Subcutaneous abdominal adipose tissue (tissue), 5 donors: ENCODE results near the gene USP27X.

ENCODE experiments used
- H3K27ac ChIP-seq: one replicate; pipeline ENCODE4 v1.7.0; 2013; ENCODE audit warnings: low read depth, mild to moderate bottlenecking, inconsistent platforms, low read length, moderate library complexity
- H3K27me3 ChIP-seq, 5 donors: one replicate each; pipeline ENCODE4 v1.7.0; 2013; ENCODE audit warnings: low read length in 5 of 5, inconsistent platforms in 1 of 5; ENCODE audit not compliant: control insufficient read depth in 5 of 5, insufficient read depth in 4 of 5
- H3K36me3 ChIP-seq, 5 donors: one replicate each; pipeline ENCODE4 v1.7.0; 2013; ENCODE audit warnings: low read length in 5 of 5; ENCODE audit not compliant: control insufficient read depth in 5 of 5, insufficient read depth in 5 of 5
- H3K4me1 ChIP-seq, 5 donors: one replicate each; pipeline ENCODE4 v1.7.0; 2013; ENCODE audit warnings: low read length in 5 of 5, mild to moderate bottlenecking in 3 of 5, moderate library complexity in 1 of 5; ENCODE audit not compliant: control insufficient read depth in 5 of 5, insufficient read depth in 5 of 5
- H3K4me3 ChIP-seq, 5 donors: one replicate each; pipeline ENCODE4 v1.7.0; 2013; ENCODE audit warnings: low read length in 5 of 5, low read depth in 1 of 5
- H3K9ac ChIP-seq, 5 donors: one replicate each; pipeline ENCODE4 v1.7.0; 2013; ENCODE audit warnings: low read length in 5 of 5, mild to moderate bottlenecking in 4 of 5, moderate library complexity in 3 of 5
- H3K9me3 ChIP-seq, 5 donors: one replicate each; pipeline ENCODE4 v1.7.0; 2013; ENCODE audit warnings: low read length in 5 of 5; ENCODE audit not compliant: control insufficient read depth in 5 of 5
- donor health status: healthy.
- donor health status: healthy.
- donor health status: healthy.
- donor health status: healthy.
- donor health status: healthy.

Gene USP27X

GRCh38 chrX:49915361-49916222, 36.3 kb downstream of the USP27X start:
- Histone ChIP-seq H3K9me3 (no peaks in the 10 kb centered on the region), H3K9ac (no peak overlapping the region), H3K4me3 (no peak overlapping the region), H3K27ac (no peak overlapping the region), H3K27me3 (peaks cover 0 to 14% (median 13%) of the 10 kb centered on the region in 5 donors), H3K4me1 (peaks cover 0 to 7% (median 4%) of the 10 kb centered on the region in 5 donors), H3K36me3 (no peaks in the 10 kb centered on the region)

- Histone ChIP-seq H3K9me3 (no peaks in the 10 kb centered on the region), H3K36me3 (no peaks in the 10 kb centered on the region), H3K4me1 (peaks cover 0 to 19% (median 10%) of the 10 kb centered on the region in 5 donors), H3K27ac (no peak overlapping the region), H3K4me3 (no peak overlapping the region), H3K27me3 (peaks cover 0 to 8% (median 0%) of the 10 kb centered on the region in 5 donors), H3K9ac (no peak overlapping the region)
Observed at GRCh38 chrX:49919617-49920016, 40.3 kb downstream of the USP27X start.

GRCh38 chrX:49921109-49921508, 41.8 kb downstream of the USP27X start:
- no peaks in the 10 kb centered on the region for H3K36me3 ChIP-seq
- no peak overlapping the region for H3K9ac ChIP-seq
- peaks cover 0 to 8% (median 0%) of the 10 kb centered on the region in 5 donors for H3K27me3 ChIP-seq
- no peak overlapping the region for H3K27ac ChIP-seq
- no peak overlapping the region for H3K4me3 ChIP-seq
- no peaks in the 10 kb centered on the region for H3K9me3 ChIP-seq
- peaks cover 0 to 19% (median 10%) of the 10 kb centered on the region in 5 donors for H3K4me1 ChIP-seq

- Histone ChIP-seq H3K9ac (peak within 1 kb of the TSS in 4 of 5 donors; percentile 55 to 75 (median 62)), H3K4me3 (peak within 1 kb of the TSS; percentile 64 to 78 (median 67)), H3K27ac (peak within 1 kb of the TSS; percentile 32), H3K36me3 (no peaks in the 10 kb centered on the region), H3K4me1 (peaks cover 0 to 19% (median 10%) of the 10 kb centered on the region in 5 donors), H3K9me3 (no peaks in the 10 kb centered on the region), H3K27me3 (peaks cover 0 to 10% (median 0%) of the 10 kb centered on the region in 5 donors)
Observed at GRCh38 chrX:49922291-49923241, 43.3 kb downstream of the USP27X start, which contains the start of gene CLCN5. TSS of gene CLCN5 (plus strand) at chrX:49922596. CDS start at chrX:49925299, 2,703 bp downstream.

- Histone ChIP-seq H3K4me1 (peaks cover 0 to 14% (median 7%) of the 10 kb centered on the region in 5 donors), H3K9ac (no peak overlapping the region), H3K4me3 (no peak overlapping the region), H3K36me3 (no peaks in the 10 kb centered on the region), H3K27ac (no peak overlapping the region), H3K9me3 (no peaks in the 10 kb centered on the region), H3K27me3 (peaks cover 0 to 10% (median 0%) of the 10 kb centered on the region in 5 donors)
Observed at GRCh38 chrX:49925176-49925575, 45.9 kb downstream of the USP27X start.

GRCh38 chrX:49930039-49930438, 50.8 kb downstream of the USP27X start:
- Histone ChIP-seq H3K4me3 (no peak overlapping the region), H3K9me3 (no peaks in the 10 kb centered on the region), H3K36me3 (peaks cover 0 to 3% (median 0%) of the 10 kb centered on the region in 5 donors), H3K4me1 (peaks cover 0 to 5% (median 0%) of the 10 kb centered on the region in 5 donors), H3K27me3 (peaks cover 0 to 6% (median 0%) of the 10 kb centered on the region in 5 donors), H3K27ac (no peak overlapping the region), H3K9ac (no peak overlapping the region)
